K562 (cell line): ENCODE measurements around the gene VIPR2. TPM values are rescaled to one million over a fixed set of nuclear protein-coding genes. Genes with fewer than 3 reads are reported as not detected.

Experiments used
- ATAC-seq: fragments of 200-7000 bp; cut with Tn5 transposase; 3 replicates; pipeline ENCODE4 v1.9.1; 2020; ENCODE audit warnings: moderate library complexity
- BruUV-seq: library from RNA; stranded (reverse); fragments of 400-500 nt; replicated peaks from 2 replicates; lab custom pipeline; 2021; lab: Mats Ljungman, UMichigan
- CTCF ChIA-PET: fragments of 300-600 bp; formaldehyde crosslinking; extraction: SDS; loops from one replicate; lab custom pipeline; 2021; ENCODE audit warnings: low intra/inter-chr PET ratio; lab: Yijun Ruan, JAX
- POLR2A ChIA-PET: fragments of 300-600, 350-650 bp; sonication (Branson Sonifier 250); formaldehyde crosslinking; extraction: SDS; loops from one replicate; lab custom pipeline; 2021; ENCODE audit warnings: antibody characterized with exemption, inconsistent platforms; lab: Yijun Ruan, JAX
- DNase-seq, 4 experiments: peaks; one replicate each; pipeline versions ENCODE4 v3.0.0 to v3.0.0-alpha.2; 2011 to 2018; ENCODE audit warnings: low spot score in 3 of 4, mixed read lengths in 3 of 4; ENCODE audit errors: extremely low read depth in 1 of 4
- FAIRE-seq: peaks from 2 replicates; lab custom pipeline; 2011; peaks lifted over from hg19 to GRCh38; lab: Jason Lieb, UNC
- H2AFZ ChIP-seq: 2 replicates; pipeline ENCODE4 v1.6.0; 2011; ENCODE audit warnings: low read depth, low read length, control low read depth, inconsistent platforms
- H3K27ac ChIP-seq: fragments of 200-600 bp; 3 replicates; pipeline ENCODE4 v1.8.0; 2011; ENCODE audit warnings: low read depth, mild to moderate bottlenecking, control low read depth, inconsistent platforms, low read length, moderate library complexity, mixed read lengths; ENCODE audit errors: extremely low read depth
- H3K27me3 ChIP-seq, 2 experiments: fragments of 300-600 bp in 1 of 2; 2 replicates in 1 of 2; 3 replicates in 1 of 2; pipeline versions ENCODE4 v1.6.0 to v1.8.0; 2011; ENCODE audit warnings: inconsistent platforms in 2 of 2, low read length in 2 of 2, mild to moderate bottlenecking in 1 of 2, mixed read lengths in 1 of 2, moderate library complexity in 1 of 2; ENCODE audit not compliant: control insufficient read depth in 2 of 2, insufficient read depth in 2 of 2
- H3K36me3 ChIP-seq: fragments of 300-600 bp; 3 replicates; pipeline ENCODE4 v1.8.0; 2011; ENCODE audit warnings: mild to moderate bottlenecking, low read length, inconsistent platforms; ENCODE audit not compliant: control insufficient read depth, insufficient read depth
- H3K4me1 ChIP-seq, 2 experiments: fragments of 200-600 bp in 1 of 2; replicated peaks in 1 of 2; 2 replicates in 1 of 2; 3 replicates in 1 of 2; pipeline versions ENCODE4 v1.5.1 to v1.8.0; 2011; ENCODE audit warnings: inconsistent platforms in 2 of 2, low read length in 2 of 2, mild to moderate bottlenecking in 1 of 2, mixed read lengths in 1 of 2, moderate library complexity in 1 of 2; ENCODE audit not compliant: control insufficient read depth in 2 of 2, insufficient read depth in 2 of 2
- H3K4me2 ChIP-seq: 2 replicates; pipeline ENCODE4 v1.6.1; 2011; ENCODE audit warnings: low read length, control low read depth, inconsistent platforms, mixed read lengths; ENCODE audit not compliant: insufficient read depth
- H3K4me3 ChIP-seq: fragments of 200-600 bp; sonication (generic), shearing (Covaris generic); 2 replicates; pipeline ENCODE4 v1.5.1; 2016; ENCODE audit warnings: control low read depth, inconsistent platforms
- H3K79me2 ChIP-seq: fragments of 200-600 bp; 3 replicates; pipeline ENCODE4 v1.8.0; 2011; ENCODE audit warnings: low read length, inconsistent platforms; ENCODE audit not compliant: control insufficient read depth, insufficient read depth
- H3K9ac ChIP-seq, 2 experiments: 2 replicates each; pipeline versions ENCODE4 v1.6.0 to v1.6.1; 2011; ENCODE audit warnings: low read depth in 2 of 2, low read length in 2 of 2, control low read depth in 1 of 2, inconsistent platforms in 1 of 2, mild to moderate bottlenecking in 1 of 2, mixed read lengths in 1 of 2; ENCODE audit not compliant: insufficient read depth in 1 of 2
- H3K9me1 ChIP-seq: one replicate; pipeline ENCODE4 v1.6.0; 2011; ENCODE audit warnings: inconsistent platforms, mild to moderate bottlenecking, low read length, moderate library complexity; ENCODE audit not compliant: control insufficient read depth, insufficient read depth
- H3K9me3 ChIP-seq: replicated peaks from 2 replicates; pipeline ENCODE4 v1.5.1; 2011; ENCODE audit warnings: low read depth, low read length, inconsistent platforms; ENCODE audit not compliant: control insufficient read depth, insufficient read depth
- H4K20me1 ChIP-seq: replicated peaks from 2 replicates; pipeline ENCODE4 v1.6.1; 2011; ENCODE audit warnings: low read length, inconsistent platforms, mixed read lengths; ENCODE audit not compliant: control insufficient read depth, insufficient read depth
- ADNP ChIP-seq: fragments of 200-800 bp; sonication (Bioruptor generic); IDR thresholded peaks from 2 replicates; pipeline ENCODE4 v1.6.1; 2016; ENCODE audit warnings: missing genetic modification characterization, missing compliant biosample characterization
- CBX1 ChIP-seq: sonication (generic); IDR thresholded peaks from 2 replicates; pipeline ENCODE4 v1.6.1; 2016; ENCODE audit warnings: antibody characterized with exemption, low read depth, mild to moderate bottlenecking
- ESRRB ChIP-seq: fragments of 250-450 bp; sonication (Bioruptor Pico); IDR thresholded peaks from 2 replicates; pipeline ENCODE4 v1.5.0; 2020; ENCODE audit warnings: mild to moderate bottlenecking, moderate library complexity, borderline replicate concordance
- HNRNPH1 ChIP-seq: fragments of 200-400 bp; formaldehyde crosslinking; optimal IDR thresholded peaks from 2 replicates; pipeline ENCODE3; 2017; ENCODE audit warnings: low read depth, mild to moderate bottlenecking, low read length, moderate library complexity
- IRF1 ChIP-seq: sonication (generic); formaldehyde crosslinking; IDR thresholded peaks from 2 replicates; pipeline ENCODE4 v1.8.0; 2022; ENCODE audit warnings: missing genetic modification reagents, mild to moderate bottlenecking, borderline replicate concordance
- LARP7 ChIP-seq: fragments of 450-650 bp; IDR thresholded peaks from 2 replicates; pipeline ENCODE4 v1.6.1; 2016
- MCM5 ChIP-seq: fragments of 450-650 bp; IDR thresholded peaks from 2 replicates; pipeline ENCODE4 v1.6.1; 2016; ENCODE audit warnings: low read depth
- NCOA1 ChIP-seq: fragments of 450-650 bp; IDR thresholded peaks from 2 replicates; pipeline ENCODE4 v1.6.1; 2016; ENCODE audit warnings: low read depth
- PYGO2 ChIP-seq: fragments of 450-650 bp; IDR thresholded peaks from 2 replicates; pipeline ENCODE4 v1.6.1; 2016; ENCODE audit warnings: mild to moderate bottlenecking, missing genetic modification characterization, moderate library complexity, missing compliant biosample characterization
- SREBF1 ChIP-seq: fragments of 150-350 bp; IDR thresholded peaks from 2 replicates; pipeline ENCODE4 v1.6.1; 2014; ENCODE audit warnings: antibody characterized with exemption, low read depth, low read length, borderline replicate concordance
- TCF7 ChIP-seq: sonication (generic); IDR thresholded peaks from 2 replicates; pipeline ENCODE4 v1.6.1; 2016; ENCODE audit warnings: antibody characterized with exemption, borderline replicate concordance
- ZBTB7A ChIP-seq: IDR thresholded peaks from 2 replicates; pipeline ENCODE4 v1.6.1; 2011; ENCODE audit warnings: low read depth, mild to moderate bottlenecking, low read length, moderate library complexity, borderline replicate concordance; ENCODE audit not compliant: control insufficient read depth
- ZNF431 ChIP-seq: sonication (generic); formaldehyde crosslinking; IDR thresholded peaks from 2 replicates; pipeline ENCODE4 v1.8.0; 2022; ENCODE audit warnings: mild to moderate bottlenecking, missing genetic modification reagents
- WGBS: fragments of 100-300 bp; shearing (Covaris generic); methylation state at CpG from one replicate; pipeline ENCODE4 v1.1.6; 2016; ENCODE audit warnings: low coverage, mixed read lengths; ENCODE audit not compliant: insufficient coverage; ENCODE audit errors: missing lambda C conversion rate; 5-methylcytosine and 5-hydroxymethylcytosine counted together
- in situ Hi-C: fragments of 300-500 bp; cut with MboI; formaldehyde crosslinking; loops from 4 replicates; pipeline ENCODE4 v1.15.0; 2018; ENCODE audit warnings: inconsistent platforms, mixed read lengths
- intact Hi-C: fragments of 100-400 bp; cut with micrococcal nuclease; formaldehyde crosslinking; loops from 2 replicates; pipeline ENCODE4 v1.14.2; 2022
- polyA plus RNA-seq, 8 experiments: library from polyadenylated mRNA; depleted of rRNA in 4 of 8; stranded (reverse) in 5 of 8; unstranded in 3 of 8; fragments of >200 nt; fragmentation: Nextera tagmentation in 2 of 8; fragmentation: Illumina TruSeq in 1 of 8; extraction: Ambion mirVana in 2 of 8; extraction: Trizol in 1 of 8; gene quantifications; 2 replicates each; pipeline versions ENCODE4 v1.2.1 to v1.2.3, GENCODE V29; 2011 to 2014; ENCODE audit warnings: inconsistent platforms in 1 of 8, missing spikeins in 1 of 8
- total RNA-seq, 7 experiments: library from RNA; depleted of rRNA in 6 of 7; stranded (reverse); fragments of >200 nt in 6 of 7; fragmentation: Illumina TruSeq in 2 of 7; extraction: Trizol in 2 of 7; gene quantifications; 2 replicates each; pipeline versions ENCODE4 v1.2.1 to v1.2.3, GENCODE V29; 2011 to 2021; ENCODE audit warnings: low replicate concordance in 1 of 7

The VIPR2 gene
- total and polyA plus RNA-seq, 9 of the 15 experiments (the other 6 are each of a cell fraction or from before 2014, with no cell fraction given): 0.04 TPM; not detected in 8

DNA sequence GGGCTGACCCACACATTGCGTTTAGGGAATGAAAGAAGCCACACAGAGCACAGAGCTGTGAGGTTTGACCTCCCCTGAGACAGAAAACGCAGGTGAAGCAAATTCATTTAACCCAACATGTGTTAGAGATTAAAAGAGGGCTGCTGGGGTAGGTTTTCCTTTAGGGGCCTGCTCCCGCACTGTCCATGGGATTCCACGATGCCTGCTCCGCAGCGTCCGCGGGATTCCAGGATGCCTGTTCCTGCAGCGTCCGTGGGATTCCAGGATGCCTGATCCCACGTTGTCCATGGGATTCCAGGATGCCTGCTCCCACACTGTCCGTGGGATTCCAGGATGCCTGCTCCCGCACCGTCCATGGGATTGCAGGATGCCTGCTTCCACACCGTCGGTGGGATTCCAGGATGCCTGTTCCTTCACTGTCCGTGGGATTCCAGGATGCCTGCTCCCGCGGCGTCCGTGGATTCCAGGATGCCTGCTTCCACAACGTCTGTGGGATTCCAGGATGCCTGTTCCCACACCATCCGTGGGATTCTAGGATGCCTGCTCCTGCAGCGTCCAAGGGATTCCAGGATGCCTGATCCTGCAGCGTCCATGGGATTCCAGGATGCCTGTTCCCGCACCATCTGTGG is 78.7 kb downstream of the VIPR2 start:
- Histone ChIP-seq H3K4me2 (no peak overlapping the region), H3K9me1 (no peaks in the 10 kb centered on the region), H3K9ac (no peak overlapping the region), H3K4me1 (peaks cover 0 to 16% of the 10 kb centered on the region in 2 experiments; a peak in 1 of 5 replicates), H3K9me3 (no peaks in the 10 kb centered on the region), H3K36me3 (no peaks in the 10 kb centered on the region), H3K79me2 (no peaks in the 10 kb centered on the region), H3K27ac (no peak overlapping the region), H4K20me1 (0 out of 2 replicates have a peak, but pooled peaks cover 2% of the 10 kb centered on the region), H3K4me3 (no peak overlapping the region), H3K27me3 (peaks cover 78 to 88% of the 10 kb centered on the region in 2 experiments), H2AFZ (no peak overlapping the region)
- no TSS peak for BruUV-seq
- intact Hi-C loops (no loop called here), in situ Hi-C loops (no loop called here)
- FAIRE-seq: no peak
- ChIA-PET POLR2A (no interaction called here), CTCF (no interaction called here)
- DNase-seq: no peak
- ATAC-seq: no peak
- 2% methylated on average over 26 of the region's 26 CpGs for WGBS
- TF ChIP-seq ZBTB7A: no peak
- TF ChIP-seq SREBF1: no peak
- no peak for TF ChIP-seq MCM5
- TF ChIP-seq TCF7: no peak
- no peak for TF ChIP-seq ESRRB (CRISPR knock-in tag)
- TF ChIP-seq NCOA1: no peak
- no peak for TF ChIP-seq ADNP (tag)
- TF ChIP-seq PYGO2 (tag): no peak
- TF ChIP-seq HNRNPH1: no peak
- TF ChIP-seq CBX1: no peak
- no peak for TF ChIP-seq ZNF431 (CRISPR knock-in tag)
- TF ChIP-seq LARP7: no peak
- TF ChIP-seq IRF1: no peak
